Hematopoietic multipotent progenitor cell treated with erythropoietin and hydrocortisone succinate and interleukin-3 and kit ligand, for 4 days (in vitro differentiated cells): Measurements from ENCODE around the gene PCDHA9.
A peak's percentile ranks its signal among the peaks of the same experiment; 100 is the strongest.
"Not testable (repeated sequence)": the region's sequence is repeated elsewhere in the genome, so short reads cannot be mapped to it uniquely, and the experiment has no call there.

ENCODE experiments used
- DNase-seq: peaks from one replicate; pipeline ENCODE4 v3.0.0-alpha.2; 2015

PCDHA9 gene

DNA sequence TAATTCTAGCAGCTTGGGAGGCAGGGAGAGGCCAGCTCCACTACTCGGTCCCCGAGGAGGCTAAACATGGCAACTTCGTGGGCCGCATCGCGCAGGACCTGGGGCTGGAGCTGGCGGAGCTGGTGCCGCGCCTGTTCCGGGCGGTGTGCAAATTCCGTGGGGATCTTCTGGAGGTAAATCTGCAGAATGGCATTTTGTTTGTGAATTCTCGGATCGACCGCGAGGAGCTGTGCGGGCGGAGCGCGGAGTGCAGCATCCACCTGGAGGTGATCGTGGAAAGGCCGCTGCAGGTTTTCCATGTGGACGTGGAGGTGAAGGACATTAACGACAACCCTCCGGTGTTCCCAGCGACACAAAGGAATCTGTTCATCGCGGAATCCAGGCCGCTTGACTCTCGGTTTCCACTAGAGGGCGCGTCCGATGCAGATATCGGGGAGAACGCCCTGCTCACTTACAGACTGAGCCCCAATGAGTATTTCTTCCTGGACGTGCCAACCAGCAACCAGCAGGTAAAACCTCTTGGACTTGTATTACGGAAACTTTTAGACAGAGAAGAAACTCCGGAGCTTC, 13.7 kb upstream of the PCDHA9 start:
- DNase-seq, result not testable (repeated sequence)

GRCh38 chr5:140835622-140836510, 12.3 kb upstream of the PCDHA9 start:
- no peak for DNase-seq

DNA sequence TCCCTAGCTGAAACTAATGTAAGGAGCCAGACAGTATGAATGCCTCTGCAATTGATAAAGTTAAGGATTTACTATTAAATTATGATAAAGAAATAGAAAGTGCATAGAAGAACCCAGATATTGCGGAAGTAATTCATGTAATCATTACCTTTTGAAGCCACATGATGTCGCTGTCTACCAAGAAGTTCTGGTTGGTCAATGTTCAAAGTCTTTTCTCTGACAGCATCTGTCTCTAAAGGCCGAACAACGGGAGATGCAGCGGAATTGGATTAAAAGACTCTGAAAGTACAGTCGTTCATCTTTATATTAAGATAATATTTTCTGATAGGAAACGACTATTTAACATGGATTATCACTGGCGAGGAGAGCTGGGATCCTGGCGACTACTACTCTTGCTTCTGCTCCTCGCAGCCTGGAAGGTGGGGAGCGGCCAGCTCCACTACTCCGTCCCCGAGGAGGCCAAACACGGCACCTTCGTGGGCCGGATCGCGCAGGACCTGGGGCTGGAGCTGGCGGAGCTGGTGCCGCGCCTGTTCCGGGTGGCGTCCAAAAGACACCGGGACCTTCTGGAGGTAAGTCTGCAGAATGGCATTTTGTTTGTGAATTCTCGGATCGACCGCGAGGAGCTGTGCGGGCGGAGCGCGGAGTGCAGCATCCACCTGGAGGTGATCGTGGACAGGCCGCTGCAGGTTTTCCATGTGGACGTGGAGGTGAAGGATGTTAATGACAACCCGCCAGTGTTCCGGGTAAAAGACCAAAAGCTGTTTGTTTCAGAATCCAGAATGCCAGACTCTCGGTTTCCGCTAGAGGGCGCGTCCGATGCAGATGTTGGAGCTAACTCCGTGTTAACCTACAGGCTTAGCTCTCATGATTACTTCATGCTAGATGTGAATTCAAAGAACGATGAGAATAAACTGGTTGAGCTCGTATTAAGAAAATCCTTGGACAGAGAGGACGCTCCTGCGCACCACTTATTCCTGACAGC, 6.9 kb upstream of the PCDHA9 start, which contains the start of gene PCDHA8:
Gene PCDHA8 (plus strand): TSS at position 210 of the 985 bp plus-strand sequence. CDS start 135 bp downstream, at position 345.
- DNase-seq, result peak; percentile 33

GRCh38 chr5:140842798-140843733, 5.1 kb upstream of the PCDHA9 start:
- DNase-seq, result no peak

GRCh38 chr5:140849831-140850634, 1.9 kb downstream of the PCDHA9 start:
- not testable (repeated sequence) for DNase-seq

GRCh38 chr5:140855772-140856674, 7.8 kb downstream of the PCDHA9 start, which contains the start of gene PCDHA10:
PCDHA10 (plus strand) TSS chr5:140855897; CDS start chr5:140856049, 152 bp downstream.
- peak; percentile 12 for DNase-seq

DNA sequence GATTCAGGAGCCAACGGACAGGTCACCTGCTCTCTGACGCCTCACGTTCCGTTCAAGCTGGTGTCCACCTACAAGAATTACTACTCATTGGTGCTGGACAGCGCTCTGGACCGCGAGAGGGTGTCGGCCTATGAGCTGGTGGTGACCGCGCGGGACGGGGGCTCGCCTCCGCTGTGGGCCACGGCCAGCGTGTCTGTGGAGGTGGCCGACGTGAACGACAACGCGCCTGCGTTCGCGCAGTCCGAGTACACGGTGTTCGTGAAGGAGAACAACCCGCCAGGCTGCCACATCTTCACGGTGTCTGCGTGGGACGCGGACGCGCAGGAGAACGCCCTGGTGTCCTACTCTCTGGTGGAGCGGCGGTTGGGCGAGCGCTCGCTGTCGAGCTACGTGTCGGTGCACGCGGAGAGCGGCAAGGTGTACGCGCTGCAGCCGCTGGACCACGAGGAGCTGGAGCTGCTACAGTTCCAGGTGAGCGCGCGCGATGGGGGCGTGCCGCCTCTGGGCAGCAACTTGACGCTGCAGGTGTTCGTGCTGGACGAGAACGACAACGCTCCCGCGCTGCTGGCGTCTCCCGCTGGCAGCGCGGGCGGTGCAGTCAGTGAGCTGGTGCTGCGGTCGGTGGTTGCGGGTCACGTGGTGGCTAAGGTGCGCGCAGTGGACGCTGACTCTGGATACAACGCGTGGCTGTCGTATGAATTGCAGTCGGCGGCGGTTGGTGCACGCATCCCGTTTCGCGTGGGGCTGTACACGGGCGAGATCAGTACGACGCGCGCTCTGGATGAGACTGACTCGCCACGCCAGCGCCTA, 9.2 kb downstream of the PCDHA9 start:
- DNase-seq, result no peak

- DNase-seq, result no peak
Measured at GRCh38 chr5:140857987-140858240, 9.7 kb downstream of the PCDHA9 start.

DNA sequence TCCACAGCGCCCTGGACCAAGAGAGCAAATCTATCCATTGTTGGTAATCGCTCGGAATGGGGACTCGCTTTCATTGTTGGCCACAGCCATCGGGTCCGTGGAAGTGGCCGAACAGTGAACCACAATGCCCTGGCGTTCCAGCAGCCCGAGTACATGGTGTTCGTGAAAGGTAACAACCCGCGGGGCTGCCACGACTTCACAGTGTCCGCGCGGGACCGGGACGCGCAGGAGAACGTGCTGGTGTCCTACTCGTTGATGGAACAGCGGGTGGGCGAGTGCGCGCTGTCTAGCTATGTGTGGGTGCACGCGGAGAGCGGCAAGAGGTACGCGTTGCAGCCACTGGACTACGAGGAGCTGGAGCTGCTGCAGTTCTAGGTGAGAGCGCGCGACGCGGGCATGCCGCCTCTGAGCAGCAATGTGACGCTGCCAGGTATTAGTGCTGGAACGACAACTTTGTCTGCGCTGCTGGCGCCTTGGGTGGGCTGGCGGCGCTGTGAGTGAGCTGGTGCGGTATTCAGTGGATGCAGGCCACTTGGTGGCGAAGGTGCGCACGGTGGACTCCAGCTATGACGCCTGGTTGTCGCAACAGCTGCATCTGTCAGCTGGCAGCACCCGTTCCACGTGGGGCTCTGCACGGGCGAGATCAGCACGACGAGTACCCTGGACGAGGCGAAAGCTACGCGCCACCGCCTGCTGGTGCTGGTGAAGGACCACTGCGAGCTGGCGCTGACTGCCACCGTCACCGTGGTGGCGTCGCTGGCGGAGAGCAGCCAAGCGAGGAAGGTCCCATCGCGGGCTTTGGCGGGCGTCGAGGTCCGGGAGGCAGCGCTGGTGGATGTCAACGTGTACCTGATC, 14.5 kb downstream of the PCDHA9 start:
- no peak for DNase-seq

- peak; percentile 25 for DNase-seq
Measured at GRCh38 chr5:140868721-140869554, 20.8 kb downstream of the PCDHA9 start, which contains the start of gene PCDHA11. PCDHA11 (plus strand) TSS chr5:140868957; CDS start chr5:140869104, 147 bp downstream.

DNA sequence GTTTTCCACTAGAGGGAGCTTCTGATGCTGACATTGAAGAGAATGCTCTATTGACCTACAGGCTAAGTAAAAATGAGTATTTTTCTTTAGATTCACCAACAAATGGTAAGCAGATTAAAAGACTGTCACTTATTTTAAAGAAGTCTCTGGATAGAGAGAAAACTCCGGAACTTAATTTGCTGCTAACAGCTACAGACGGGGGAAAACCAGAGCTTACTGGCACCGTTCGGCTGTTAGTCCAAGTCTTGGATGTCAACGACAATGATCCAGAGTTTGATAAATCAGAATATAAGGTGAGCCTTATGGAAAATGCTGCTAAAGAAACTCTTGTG, 21.3 kb downstream of the PCDHA9 start:
- no peak for DNase-seq

- DNase-seq, result no peak
Measured at GRCh38 chr5:140870221-140871201, 22.3 kb downstream of the PCDHA9 start.

DNA sequence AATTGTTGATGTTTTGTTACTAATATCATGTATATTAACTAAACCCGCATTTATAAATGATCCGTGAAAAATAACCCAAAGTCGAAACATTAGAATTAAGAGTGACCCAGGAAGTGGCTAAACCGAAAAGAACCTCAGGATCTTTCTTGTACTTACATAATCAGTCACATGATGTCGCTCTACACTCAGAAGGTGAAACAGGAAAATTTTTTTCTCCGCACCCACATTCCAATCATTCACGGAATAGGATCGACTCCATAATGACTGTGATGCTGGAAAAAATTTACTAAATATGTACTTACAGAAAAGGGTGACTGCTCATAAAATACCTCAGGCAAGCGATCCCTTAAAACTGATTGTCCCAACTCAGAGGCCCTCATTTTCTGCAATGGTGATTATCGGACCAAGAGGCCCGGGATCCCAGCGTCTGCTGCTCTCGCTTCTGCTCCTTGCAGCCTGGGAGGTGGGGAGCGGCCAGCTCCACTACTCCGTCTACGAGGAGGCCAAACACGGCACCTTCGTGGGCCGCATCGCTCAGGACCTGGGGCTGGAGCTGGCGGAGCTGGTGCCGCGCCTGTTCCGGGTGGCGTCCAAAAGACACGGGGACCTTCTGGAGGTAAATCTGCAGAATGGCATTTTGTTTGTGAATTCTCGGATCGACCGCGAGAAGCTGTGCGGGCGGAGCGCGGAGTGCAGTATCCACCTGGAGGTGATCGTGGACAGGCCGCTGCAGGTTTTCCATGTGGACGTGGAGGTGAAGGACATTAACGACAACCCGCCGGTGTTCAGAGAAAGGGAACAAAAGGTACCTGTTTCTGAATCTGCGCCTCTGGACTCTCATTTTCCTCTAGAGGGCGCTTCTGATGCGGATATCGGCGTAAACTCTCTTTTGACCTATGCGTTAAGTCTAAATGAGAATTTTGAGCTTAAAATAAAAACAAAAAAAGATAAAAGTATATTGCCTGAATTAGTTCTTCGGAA, 27.2 kb downstream of the PCDHA9 start, which contains the start of gene PCDHA12:
Gene PCDHA12 (plus strand): TSS at position 224 of the 981 bp plus-strand sequence. CDS start 165 bp downstream, at position 389.
- DNase-seq, result no peak

DNA sequence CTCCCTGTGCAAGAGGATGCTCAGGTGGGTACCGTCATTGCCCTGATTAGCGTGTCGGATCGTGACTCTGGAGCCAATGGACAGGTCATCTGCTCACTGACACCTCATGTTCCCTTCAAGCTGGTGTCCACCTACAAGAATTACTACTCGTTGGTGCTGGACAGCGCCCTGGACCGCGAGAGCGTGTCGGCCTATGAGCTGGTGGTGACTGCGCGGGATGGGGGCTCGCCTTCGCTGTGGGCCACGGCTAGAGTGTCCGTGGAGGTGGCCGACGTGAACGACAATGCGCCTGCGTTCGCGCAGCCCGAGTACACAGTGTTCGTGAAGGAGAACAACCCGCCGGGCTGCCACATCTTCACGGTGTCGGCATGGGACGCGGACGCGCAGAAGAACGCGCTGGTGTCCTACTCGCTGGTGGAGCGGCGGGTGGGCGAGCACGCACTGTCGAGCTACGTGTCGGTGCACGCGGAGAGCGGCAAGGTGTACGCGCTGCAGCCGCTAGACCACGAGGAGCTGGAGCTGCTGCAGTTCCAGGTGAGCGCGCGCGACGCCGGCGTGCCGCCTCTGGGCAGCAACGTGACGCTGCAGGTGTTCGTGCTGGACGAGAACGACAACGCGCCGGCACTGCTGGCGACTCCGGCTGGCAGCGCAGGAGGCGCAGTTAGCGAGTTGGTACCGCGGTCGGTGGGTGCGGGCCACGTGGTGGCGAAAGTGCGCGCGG, 28.5 kb downstream of the PCDHA9 start:
- not testable (repeated sequence) for DNase-seq
